GM12872 (cell line): Measurements from ENCODE around the gene RRAGA.
A peak's percentile ranks its signal among the peaks of the same experiment; 100 is the strongest.

Experiments
- TF ChIP-seq, protein P1 (sequence below): IDR thresholded peaks from 3 replicates; pipeline ENCODE4 v1.5.1; 2011; ENCODE audit warnings: low read depth, mild to moderate bottlenecking, low read length, moderate library complexity; ENCODE audit not compliant: insufficient read depth

Gene RRAGA

DNA sequence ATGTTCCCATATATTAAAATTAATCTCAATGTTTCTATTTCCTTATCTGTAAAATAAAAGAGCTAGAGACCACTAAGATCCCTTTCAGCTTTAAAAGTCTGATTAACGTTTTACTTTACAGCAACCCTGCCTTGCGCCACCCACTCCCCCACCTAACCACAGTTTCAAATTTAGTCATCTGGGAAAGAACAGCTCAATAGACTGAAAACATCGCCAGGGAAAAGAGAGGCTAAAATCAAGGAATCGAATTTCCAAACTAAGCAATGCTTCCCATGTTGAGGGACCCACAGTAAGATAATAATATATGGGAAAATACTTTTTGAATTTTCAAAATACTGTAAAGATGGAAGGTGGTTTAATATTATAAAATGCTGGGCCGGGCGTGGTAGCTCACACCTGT is 22.9 kb upstream of the RRAGA start:
- TF ChIP-seq, protein P1, sequence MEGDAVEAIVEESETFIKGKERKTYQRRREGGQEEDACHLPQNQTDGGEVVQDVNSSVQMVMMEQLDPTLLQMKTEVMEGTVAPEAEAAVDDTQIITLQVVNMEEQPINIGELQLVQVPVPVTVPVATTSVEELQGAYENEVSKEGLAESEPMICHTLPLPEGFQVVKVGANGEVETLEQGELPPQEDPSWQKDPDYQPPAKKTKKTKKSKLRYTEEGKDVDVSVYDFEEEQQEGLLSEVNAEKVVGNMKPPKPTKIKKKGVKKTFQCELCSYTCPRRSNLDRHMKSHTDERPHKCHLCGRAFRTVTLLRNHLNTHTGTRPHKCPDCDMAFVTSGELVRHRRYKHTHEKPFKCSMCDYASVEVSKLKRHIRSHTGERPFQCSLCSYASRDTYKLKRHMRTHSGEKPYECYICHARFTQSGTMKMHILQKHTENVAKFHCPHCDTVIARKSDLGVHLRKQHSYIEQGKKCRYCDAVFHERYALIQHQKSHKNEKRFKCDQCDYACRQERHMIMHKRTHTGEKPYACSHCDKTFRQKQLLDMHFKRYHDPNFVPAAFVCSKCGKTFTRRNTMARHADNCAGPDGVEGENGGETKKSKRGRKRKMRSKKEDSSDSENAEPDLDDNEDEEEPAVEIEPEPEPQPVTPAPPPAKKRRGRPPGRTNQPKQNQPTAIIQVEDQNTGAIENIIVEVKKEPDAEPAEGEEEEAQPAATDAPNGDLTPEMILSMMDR = no peak

DNA sequence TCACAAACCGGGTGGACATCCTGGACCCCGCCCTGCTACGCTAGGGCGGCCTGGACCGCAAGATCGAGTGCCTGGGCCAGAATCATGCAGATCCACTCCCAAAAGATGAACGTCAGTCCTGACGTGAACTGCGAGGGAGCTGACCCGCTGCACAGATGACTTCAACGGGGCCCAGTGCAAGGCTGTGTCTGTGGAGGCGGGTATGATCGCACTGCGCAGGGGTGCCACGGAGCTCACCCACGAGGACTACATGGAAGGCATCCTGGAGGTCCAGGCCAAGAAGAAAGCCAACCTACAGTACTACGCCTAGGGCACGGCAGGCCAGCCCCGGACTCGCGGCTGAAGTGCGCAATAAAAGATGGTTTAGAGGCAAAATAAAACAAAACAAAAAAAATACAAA is 21.4 kb upstream of the RRAGA start:
- TF ChIP-seq, protein P1 = no peak

DNA sequence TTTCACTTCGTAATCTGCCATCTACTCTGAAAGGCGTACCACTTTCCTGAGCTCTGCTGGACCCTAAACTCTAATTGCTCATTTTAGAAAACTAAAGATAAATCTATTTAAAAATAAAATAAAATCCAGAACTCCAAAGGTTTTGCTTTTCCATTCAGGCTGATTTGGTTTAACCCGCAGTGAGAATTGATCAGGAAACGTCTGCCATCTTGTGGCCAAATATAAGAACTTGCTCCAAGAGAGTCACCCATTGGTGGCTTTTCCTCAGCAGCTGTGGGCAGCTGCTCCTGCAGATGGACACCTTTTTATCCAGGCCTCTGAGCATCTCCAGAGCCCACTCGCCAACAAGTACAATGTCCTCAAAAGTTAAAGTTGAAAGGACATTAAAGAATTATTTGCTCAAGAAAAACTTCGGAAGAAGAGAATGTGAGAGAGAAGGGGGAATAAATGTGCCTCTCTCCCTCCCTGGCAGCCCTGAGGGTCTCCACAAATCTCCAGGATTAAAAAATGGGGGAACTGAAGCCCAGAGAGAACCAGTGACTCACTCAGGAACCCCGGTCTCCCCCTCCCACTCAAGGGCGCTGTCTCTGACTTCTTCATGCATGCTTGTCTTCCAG is 20.3 kb upstream of the RRAGA start:
- TF ChIP-seq, protein P1 = peak; percentile 63

DNA sequence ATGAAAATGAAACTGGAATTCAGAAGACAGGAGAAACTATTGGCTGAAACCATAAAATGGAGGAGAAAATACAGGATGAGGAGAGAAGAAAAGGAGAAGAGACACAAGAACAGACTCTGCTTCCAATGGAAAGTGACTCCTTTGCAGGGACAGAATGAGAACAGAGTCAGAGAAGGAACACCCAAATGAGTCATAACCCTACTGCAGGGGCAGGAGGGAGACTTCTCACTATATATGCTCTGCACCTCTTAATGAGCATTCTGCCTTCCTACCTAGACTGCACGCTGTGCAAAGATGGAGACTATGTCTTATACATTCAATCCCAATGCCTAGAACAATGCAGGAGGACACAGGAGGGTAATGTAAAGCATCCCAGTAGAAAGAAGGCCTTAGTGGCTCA is 18.3 kb upstream of the RRAGA start:
- TF ChIP-seq, protein P1 = no peak

DNA sequence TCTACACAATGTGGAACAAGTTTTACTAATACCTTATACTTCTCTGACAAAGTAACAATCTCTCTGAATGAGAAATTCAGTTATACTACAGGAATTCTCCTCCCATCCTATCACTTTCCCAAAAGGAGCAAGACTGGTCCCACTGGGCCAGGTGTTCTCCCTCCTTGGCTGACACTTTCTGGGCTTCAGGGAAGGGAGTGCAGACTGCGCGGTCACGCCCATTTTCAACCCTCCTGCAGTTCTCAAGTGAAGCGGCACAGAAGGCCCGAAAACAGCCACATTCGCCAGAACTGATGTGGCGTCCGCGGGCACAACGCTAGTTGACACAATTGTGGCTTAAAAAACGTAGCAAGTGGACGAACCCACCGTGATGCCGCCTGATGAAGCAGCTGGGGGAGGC is 16.8 kb upstream of the RRAGA start:
- TF ChIP-seq, protein P1 = no peak

DNA sequence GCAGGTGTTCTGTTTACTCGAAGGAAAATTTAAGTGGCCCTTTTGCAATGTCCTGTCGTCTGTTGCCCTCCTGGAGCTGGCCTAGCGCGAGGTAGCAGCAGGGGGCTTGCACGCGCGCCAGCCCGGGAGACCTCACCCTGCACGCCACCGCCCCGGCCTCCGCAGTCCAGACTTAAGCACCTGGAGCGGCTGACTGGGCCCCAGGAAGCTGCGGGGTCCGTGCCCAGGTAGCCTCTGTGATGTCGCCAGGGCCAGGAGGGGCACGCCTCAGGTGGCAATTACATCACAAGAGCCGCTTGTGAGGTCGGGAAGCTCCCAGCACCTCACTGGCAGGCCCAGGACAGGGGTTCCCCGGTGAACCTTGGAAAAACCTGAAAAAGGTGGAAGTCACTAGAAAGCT is 16.2 kb upstream of the RRAGA start, which contains the start of gene SAXO1:
Gene SAXO1, minus strand, starts transcription at position 195 of the 400 bp plus-strand sequence. CDS start 301 bp downstream, outside the sequence.
- TF ChIP-seq, protein P1 = no peak

DNA sequence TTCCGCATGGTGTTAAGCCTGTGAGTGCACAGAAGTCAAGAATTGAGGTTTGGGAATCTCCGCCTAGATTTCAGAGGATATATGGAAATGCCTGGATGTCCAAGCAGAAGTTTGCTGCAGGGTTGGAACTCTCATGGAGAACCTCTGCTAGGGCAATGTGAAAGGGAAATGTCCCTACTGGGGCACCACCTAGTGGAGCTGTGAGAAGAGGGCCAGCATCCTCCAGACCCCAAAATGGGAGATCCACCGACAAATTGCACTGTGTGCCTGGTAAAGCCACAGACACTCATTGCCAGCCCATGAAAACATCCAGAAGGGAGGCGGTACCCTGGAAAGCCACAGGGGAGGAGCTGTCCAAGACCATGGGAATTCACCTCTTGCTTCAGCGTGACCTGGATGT is 12.6 kb upstream of the RRAGA start:
- TF ChIP-seq, protein P1 = peak; percentile 37; the same call in 2 of the 3 replicates
